GM12878 (cell line): ENCODE data around the gene RIPK3. TPM values are rescaled to one million over a fixed set of nuclear protein-coding genes. Genes with fewer than 3 reads are reported as not detected.

Experiments used
- ATAC-seq: fragments of 200-7000 bp; cut with Tn5 transposase; 3 replicates; pipeline ENCODE4 v1.9.1; 2020; ENCODE audit warnings: mild to moderate bottlenecking, moderate library complexity
- BruUV-seq: library from RNA; stranded (reverse); fragments of 400-500 nt; replicated peaks from 2 replicates; lab custom pipeline; 2021; lab: Mats Ljungman, UMichigan
- CTCF ChIA-PET: fragments of 300-600 bp; sonication (Branson Sonifier 250); formaldehyde crosslinking; extraction: SDS; loops from one replicate; lab custom pipeline; 2021; ENCODE audit warnings: inconsistent platforms; lab: Yijun Ruan, JAX
- POLR2A ChIA-PET: fragments of 350-600 bp; formaldehyde crosslinking; extraction: SDS; loops from one replicate; lab custom pipeline; 2021; ENCODE audit warnings: inconsistent platforms; lab: Charles Lee
- RAD21 ChIA-PET: fragments of 300-600 bp; sonication (Branson Sonifier 250); formaldehyde crosslinking; loops from one replicate; lab custom pipeline; 2023; ENCODE audit warnings: antibody characterized with exemption; ENCODE audit not compliant: unreplicated experiment; lab: Charles Lee
- SMC1A ChIA-PET: fragments of 300-600 bp; sonication (Branson Sonifier 250); formaldehyde crosslinking; loops from one replicate; lab custom pipeline; 2023; ENCODE audit not compliant: unreplicated experiment, uncharacterized antibody; lab: Charles Lee
- DNase-seq: peaks from one replicate; pipeline ENCODE4 v3.0.0-alpha.2; 2011; ENCODE audit warnings: low read depth, low spot score
- FAIRE-seq: peaks from 3 replicates; lab custom pipeline; 2011; peaks lifted over from hg19 to GRCh38; lab: Jason Lieb, UNC
- H2AFZ ChIP-seq: 2 replicates; pipeline ENCODE4 v1.6.0; 2011; ENCODE audit warnings: low read depth, low read length, control low read depth; ENCODE audit not compliant: control insufficient read depth
- H3K27ac ChIP-seq: 2 replicates; pipeline ENCODE4 v1.5.1; 2011; ENCODE audit warnings: control low read depth; ENCODE audit not compliant: control insufficient read depth, insufficient read depth
- H3K27me3 ChIP-seq, 2 experiments: replicated peaks in 1 of 2; 2 replicates each; pipeline versions ENCODE4 v1.6.0 to v1.6.1; 2011; ENCODE audit warnings: low read length in 1 of 2; ENCODE audit not compliant: control insufficient read depth in 2 of 2, insufficient read depth in 2 of 2
- H3K36me3 ChIP-seq, 2 experiments: 2 replicates each; pipeline ENCODE4 v1.5.1; 2011; ENCODE audit warnings: low read length in 1 of 2; ENCODE audit not compliant: control insufficient read depth in 2 of 2, insufficient read depth in 2 of 2
- H3K4me1 ChIP-seq: 2 replicates; pipeline ENCODE4 v1.6.1; 2011; ENCODE audit warnings: mild to moderate bottlenecking, low read length, moderate library complexity, mixed read lengths; ENCODE audit not compliant: control insufficient read depth, insufficient read depth
- H3K4me2 ChIP-seq: 2 replicates; pipeline ENCODE4 v1.6.0; 2011; ENCODE audit warnings: control low read depth; ENCODE audit not compliant: control insufficient read depth, insufficient read depth
- H3K4me3 ChIP-seq: fragments of 200-600 bp; sonication (generic); 2 replicates; pipeline ENCODE4 v1.5.1; 2016
- H3K79me2 ChIP-seq: 2 replicates; pipeline ENCODE4 v1.6.0; 2011; ENCODE audit warnings: low read length; ENCODE audit not compliant: control insufficient read depth, insufficient read depth
- H3K9ac ChIP-seq: 2 replicates; pipeline ENCODE4 v1.8.0; 2011; ENCODE audit warnings: low read length, control low read depth, mixed read lengths; ENCODE audit not compliant: control insufficient read depth, insufficient read depth
- H3K9me3 ChIP-seq: replicated peaks from 3 replicates; pipeline ENCODE4 v1.5.1; 2011; ENCODE audit warnings: mild to moderate bottlenecking, low read length; ENCODE audit not compliant: control insufficient read depth, insufficient read depth
- H4K20me1 ChIP-seq: 2 replicates; pipeline ENCODE4 v1.6.0; 2011; ENCODE audit not compliant: control insufficient read depth, insufficient read depth
- BACH1 ChIP-seq: fragments of 450-650 bp; IDR thresholded peaks from 2 replicates; pipeline ENCODE4 v1.6.1; 2017; ENCODE audit warnings: mild to moderate bottlenecking, borderline replicate concordance
- BCL11A ChIP-seq: IDR thresholded peaks from 2 replicates; pipeline ENCODE4 v1.6.1; 2011; ENCODE audit warnings: low read depth, low read length
- BMI1 ChIP-seq: fragments of 450-650 bp; IDR thresholded peaks from 2 replicates; pipeline ENCODE4 v1.6.1; 2016; ENCODE audit warnings: mild to moderate bottlenecking, moderate library complexity, borderline replicate concordance
- EP300 ChIP-seq, 2 experiments: fragments of 150-350 bp in 1 of 2; IDR thresholded peaks; 2 replicates each; pipeline ENCODE4 v1.6.1; 2011 to 2012; ENCODE audit warnings: low read depth in 2 of 2, low read length in 2 of 2, borderline replicate concordance in 1 of 2, improper control_type of control experiment in 1 of 2, inconsistent platforms in 1 of 2; ENCODE audit not compliant: control insufficient read depth in 1 of 2
- IKZF2 ChIP-seq, 2 experiments: fragments of 450-650 bp; IDR thresholded peaks; 2 replicates each; pipeline ENCODE4 v1.6.1; 2017; ENCODE audit warnings: mild to moderate bottlenecking in 2 of 2, moderate library complexity in 2 of 2
- LARP7 ChIP-seq: fragments of 450-650 bp; IDR thresholded peaks from 2 replicates; pipeline ENCODE4 v1.6.1; 2017; ENCODE audit warnings: mild to moderate bottlenecking
- MTA2 ChIP-seq: fragments of 450-650 bp; IDR thresholded peaks from 2 replicates; pipeline ENCODE4 v1.6.1; 2016; ENCODE audit warnings: low read depth, mild to moderate bottlenecking, moderate library complexity
- SMARCA5 ChIP-seq: fragments of 450-650 bp; IDR thresholded peaks from 2 replicates; pipeline ENCODE4 v1.6.1; 2017; ENCODE audit warnings: mild to moderate bottlenecking
- TCF3 ChIP-seq: IDR thresholded peaks from 2 replicates; pipeline ENCODE4 v1.6.1; 2012; ENCODE audit warnings: low read depth, mild to moderate bottlenecking, low read length, borderline replicate concordance; ENCODE audit not compliant: insufficient read depth
- WGBS: methylation state at CpG from one replicate; pipeline ENCODE4 v1.1.6; 2016; ENCODE audit warnings: low lambda C conversion rate; ENCODE audit not compliant: insufficient replicate concordance, insufficient coverage; ENCODE audit errors: missing lambda C conversion rate; 5-methylcytosine and 5-hydroxymethylcytosine counted together
- in situ Hi-C: fragments of 300-500 bp; cut with MboI; formaldehyde crosslinking; loops from 9 replicates; pipeline ENCODE4 v1.14.3; 2018; ENCODE audit warnings: mixed read lengths
- intact Hi-C: fragments of 100-400 bp; cut with micrococcal nuclease; formaldehyde crosslinking; loops from one replicate; pipeline ENCODE4 v1.14.2; 2022; ENCODE audit not compliant: unreplicated experiment
- polyA plus RNA-seq, 11 experiments: library from polyadenylated mRNA; depleted of rRNA in 4 of 11; unstranded in 6 of 11; stranded (reverse) in 5 of 11; fragments of >200 nt; fragmentation: Nextera tagmentation in 4 of 11; fragmentation: Illumina TruSeq in 1 of 11; extraction: Ambion mirVana in 4 of 11; extraction: Trizol in 1 of 11; gene quantifications; 1 replicate in 1 of 11; 2 replicates in 10 of 11; pipeline versions ENCODE4 v1.2.1 to v1.2.3, GENCODE V29; 2011 to 2016; ENCODE audit warnings: inconsistent platforms in 2 of 11, missing spikeins in 2 of 11, low read depth in 1 of 11
- total RNA-seq, 4 experiments: library from RNA; depleted of rRNA in 3 of 4; stranded (reverse); fragments of >200 nt in 3 of 4; fragmentation: Illumina TruSeq in 1 of 4; extraction: Trizol in 1 of 4; gene quantifications; 2 replicates each; pipeline versions ENCODE4 v1.2.1 to v1.2.3, GENCODE V29; 2013 to 2021
- TF ChIP-seq, protein P1 (sequence below): fragments of 450-650 bp; IDR thresholded peaks from 2 replicates; pipeline ENCODE4 v1.6.1; 2017; ENCODE audit warnings: mild to moderate bottlenecking, low read depth, inconsistent platforms; ENCODE audit not compliant: poor library complexity, severe bottlenecking
- TF ChIP-seq, protein P2 (sequence below): fragments of 450-650 bp; IDR thresholded peaks from 2 replicates; pipeline ENCODE4 v1.6.1; 2016; ENCODE audit warnings: mild to moderate bottlenecking, moderate library complexity, borderline replicate concordance
- TF ChIP-seq, protein P3 (sequence below): IDR thresholded peaks from 2 replicates; pipeline ENCODE4 v1.6.1; 2011; ENCODE audit warnings: borderline replicate concordance, low read depth, mild to moderate bottlenecking, moderate library complexity, low read length; ENCODE audit not compliant: insufficient read depth, poor library complexity, severe bottlenecking

RIPK3 gene
- total and polyA plus RNA-seq, 10 of the 15 experiments (the other 5 are each of a cell fraction or from before 2014, with no cell fraction given) = 2.0 to 13.6 (median 8.1) TPM

DNA sequence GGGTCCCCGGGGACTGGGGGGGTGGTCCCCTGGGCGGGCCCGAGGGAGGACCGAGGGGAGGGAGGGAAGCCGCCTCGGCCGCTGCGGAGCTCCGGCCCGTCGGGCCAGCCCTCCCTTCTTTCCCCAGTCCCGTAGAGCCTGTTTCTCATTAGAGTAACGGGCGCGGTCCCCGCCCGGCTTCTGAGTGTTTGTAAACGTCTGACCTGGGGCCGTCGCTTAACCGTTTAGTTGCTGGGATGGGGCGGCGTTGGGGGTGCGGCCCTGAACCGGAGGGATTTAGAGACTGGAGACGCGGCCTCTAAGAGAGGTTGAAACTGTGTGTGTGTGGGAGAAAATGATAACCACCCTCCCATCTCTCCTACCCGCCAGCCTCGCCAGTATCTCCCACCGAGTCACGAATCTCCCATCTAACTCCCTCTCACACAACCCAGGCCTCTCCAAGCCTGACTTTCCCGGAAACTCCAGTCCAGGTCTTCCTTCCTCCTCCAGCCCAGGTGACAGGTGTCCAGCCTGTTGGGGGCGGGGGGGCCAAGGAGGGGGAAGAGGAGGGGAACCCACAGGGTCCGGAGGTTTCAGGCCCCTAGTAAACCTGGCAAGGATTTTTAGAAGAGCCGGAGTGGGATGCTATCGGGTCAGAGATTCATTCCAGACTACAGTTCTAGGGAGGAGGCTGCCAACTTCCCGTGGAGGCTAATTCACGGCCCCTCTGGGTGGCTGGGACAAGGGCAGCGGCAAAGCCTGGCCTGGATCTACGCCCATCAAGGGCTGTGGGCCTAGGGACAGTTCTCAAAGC lies 27.1 kb upstream of the RIPK3 start:
- under 1% methylated on average over 36 of the region's 40 CpGs for WGBS
- no peaks in the 10 kb centered on the region for H4K20me1 ChIP-seq
- H3K4me1 ChIP-seq = peaks cover 16% of the 10 kb centered on the region
- H3K9ac ChIP-seq = peak overlapping the region; percentile 59; the same call in 1 of the 2 replicates
- H3K4me3 ChIP-seq = peak overlapping the region; percentile 53; the same call in 1 of the 2 replicates
- peaks cover 1 to 6% of the 10 kb centered on the region in 2 experiments for H3K27me3 ChIP-seq
- ATAC-seq (peak; percentile 79), DNase-seq (peak; percentile 34), FAIRE-seq (no peak)
- H3K27ac ChIP-seq = peak overlapping the region; percentile 48
- H3K4me2 ChIP-seq = peak overlapping the region; percentile 83
- CTCF ChIA-PET = interaction anchor here (0.7 to 2.3 kb wide), 20 partner anchors 13 to 116 kb away, joined by 3 to 163 read pairs (median 7); partner anchors contain the start of genes ADCY4, CBLN3, DHRS1 and KHNYN
- no peaks in the 10 kb centered on the region for H3K79me2 ChIP-seq
- RAD21 ChIA-PET = interaction anchor here (0.6 to 2.3 kb wide), 17 partner anchors 16 to 1478 kb away, joined by 3 to 122 read pairs (median 5); partner anchors contain the start of genes ADCY4, CBLN3, DHRS1 and KHNYN
- H3K9me3 ChIP-seq = no peaks in the 10 kb centered on the region
- SMC1A ChIA-PET = interaction anchor here (0.6 to 2.3 kb wide), 8 partner anchors 30 to 69 kb away, joined by 3 to 79 read pairs (median 12); partner anchors contain the start of genes CBLN3 and KHNYN
- peak overlapping the region; percentile 80 for H2AFZ ChIP-seq
- POLR2A ChIA-PET = interaction anchor here (0.7 to 2.3 kb wide), 15 partner anchors 8 to 607 kb away, joined by 3 to 61 read pairs (median 3); partner anchors contain the start of genes CBLN3, DCAF11, KHNYN and NRL
- in situ Hi-C loops (loop anchor here (5.0 kb wide), 1 partner anchor 65 kb away; no protein-coding TSS in a partner anchor), intact Hi-C loops (loop anchor here (5.0 kb wide), 2 partner anchors 35 to 45 kb away; no protein-coding TSS in a partner anchor)
- no TSS peak for BruUV-seq
- H3K36me3 ChIP-seq = no peaks in the 10 kb centered on the region
- TF ChIP-seq MTA2 (peak; percentile 30), BCL11A (0 out of 2 replicates have a peak, but pooled peaks have one; percentile 12), LARP7 (peak; percentile 50; the same call in 1 of the 2 replicates), BACH1 (peak; percentile 36; the same call in 1 of the 2 replicates), SMARCA5 (0 out of 2 replicates have a peak, but pooled peaks have one; percentile 13), IKZF2 (IDR thresholded peaks at IDR 0.05) (peak in 1 of 2 experiments; percentile 25; a peak in 1 of 4 replicates), TCF3 (peak; percentile 86; the same call in 1 of the 2 replicates), BMI1 (no peak), EP300 (IDR thresholded peaks at IDR 0.05; ENCODE audit: borderline replicate concordance in 1 of 2, control insufficient read depth in 1 of 2, low read depth in 2 of 2, low read length in 2 of 2) (peak; percentile 29 to 31; a peak in 1 of 4 replicates)
- TF ChIP-seq, protein P1, sequence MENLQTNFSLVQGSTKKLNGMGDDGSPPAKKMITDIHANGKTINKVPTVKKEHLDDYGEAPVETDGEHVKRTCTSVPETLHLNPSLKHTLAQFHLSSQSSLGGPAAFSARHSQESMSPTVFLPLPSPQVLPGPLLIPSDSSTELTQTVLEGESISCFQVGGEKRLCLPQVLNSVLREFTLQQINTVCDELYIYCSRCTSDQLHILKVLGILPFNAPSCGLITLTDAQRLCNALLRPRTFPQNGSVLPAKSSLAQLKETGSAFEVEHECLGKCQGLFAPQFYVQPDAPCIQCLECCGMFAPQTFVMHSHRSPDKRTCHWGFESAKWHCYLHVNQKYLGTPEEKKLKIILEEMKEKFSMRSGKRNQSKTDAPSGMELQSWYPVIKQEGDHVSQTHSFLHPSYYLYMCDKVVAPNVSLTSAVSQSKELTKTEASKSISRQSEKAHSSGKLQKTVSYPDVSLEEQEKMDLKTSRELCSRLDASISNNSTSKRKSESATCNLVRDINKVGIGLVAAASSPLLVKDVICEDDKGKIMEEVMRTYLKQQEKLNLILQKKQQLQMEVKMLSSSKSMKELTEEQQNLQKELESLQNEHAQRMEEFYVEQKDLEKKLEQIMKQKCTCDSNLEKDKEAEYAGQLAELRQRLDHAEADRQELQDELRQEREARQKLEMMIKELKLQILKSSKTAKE = no peak
- TF ChIP-seq, protein P2, sequence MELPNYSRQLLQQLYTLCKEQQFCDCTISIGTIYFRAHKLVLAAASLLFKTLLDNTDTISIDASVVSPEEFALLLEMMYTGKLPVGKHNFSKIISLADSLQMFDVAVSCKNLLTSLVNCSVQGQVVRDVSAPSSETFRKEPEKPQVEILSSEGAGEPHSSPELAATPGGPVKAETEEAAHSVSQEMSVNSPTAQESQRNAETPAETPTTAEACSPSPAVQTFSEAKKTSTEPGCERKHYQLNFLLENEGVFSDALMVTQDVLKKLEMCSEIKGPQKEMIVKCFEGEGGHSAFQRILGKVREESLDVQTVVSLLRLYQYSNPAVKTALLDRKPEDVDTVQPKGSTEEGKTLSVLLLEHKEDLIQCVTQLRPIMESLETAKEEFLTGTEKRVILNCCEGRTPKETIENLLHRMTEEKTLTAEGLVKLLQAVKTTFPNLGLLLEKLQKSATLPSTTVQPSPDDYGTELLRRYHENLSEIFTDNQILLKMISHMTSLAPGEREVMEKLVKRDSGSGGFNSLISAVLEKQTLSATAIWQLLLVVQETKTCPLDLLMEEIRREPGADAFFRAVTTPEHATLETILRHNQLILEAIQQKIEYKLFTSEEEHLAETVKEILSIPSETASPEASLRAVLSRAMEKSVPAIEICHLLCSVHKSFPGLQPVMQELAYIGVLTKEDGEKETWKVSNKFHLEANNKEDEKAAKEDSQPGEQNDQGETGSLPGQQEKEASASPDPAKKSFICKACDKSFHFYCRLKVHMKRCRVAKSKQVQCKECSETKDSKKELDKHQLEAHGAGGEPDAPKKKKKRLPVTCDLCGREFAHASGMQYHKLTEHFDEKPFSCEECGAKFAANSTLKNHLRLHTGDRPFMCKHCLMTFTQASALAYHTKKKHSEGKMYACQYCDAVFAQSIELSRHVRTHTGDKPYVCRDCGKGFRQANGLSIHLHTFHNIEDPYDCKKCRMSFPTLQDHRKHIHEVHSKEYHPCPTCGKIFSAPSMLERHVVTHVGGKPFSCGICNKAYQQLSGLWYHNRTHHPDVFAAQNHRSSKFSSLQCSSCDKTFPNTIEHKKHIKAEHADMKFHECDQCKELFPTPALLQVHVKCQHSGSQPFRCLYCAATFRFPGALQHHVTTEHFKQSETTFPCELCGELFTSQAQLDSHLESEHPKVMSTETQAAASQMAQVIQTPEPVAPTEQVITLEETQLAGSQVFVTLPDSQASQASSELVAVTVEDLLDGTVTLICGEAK = peak; percentile 60; the same call in 1 of the 2 replicates
- TF ChIP-seq, protein P3, sequence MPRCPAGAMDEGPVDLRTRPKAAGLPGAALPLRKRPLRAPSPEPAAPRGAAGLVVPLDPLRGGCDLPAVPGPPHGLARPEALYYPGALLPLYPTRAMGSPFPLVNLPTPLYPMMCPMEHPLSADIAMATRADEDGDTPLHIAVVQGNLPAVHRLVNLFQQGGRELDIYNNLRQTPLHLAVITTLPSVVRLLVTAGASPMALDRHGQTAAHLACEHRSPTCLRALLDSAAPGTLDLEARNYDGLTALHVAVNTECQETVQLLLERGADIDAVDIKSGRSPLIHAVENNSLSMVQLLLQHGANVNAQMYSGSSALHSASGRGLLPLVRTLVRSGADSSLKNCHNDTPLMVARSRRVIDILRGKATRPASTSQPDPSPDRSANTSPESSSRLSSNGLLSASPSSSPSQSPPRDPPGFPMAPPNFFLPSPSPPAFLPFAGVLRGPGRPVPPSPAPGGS = no peak
